HCT116 (cell line): ENCODE results near the gene ERVV-1. TPM values are rescaled to one million over a fixed set of nuclear protein-coding genes. Genes with fewer than 3 reads are reported as not detected.
"Not testable (repeated sequence)": the region's sequence is repeated elsewhere in the genome, so short reads cannot be mapped to it uniquely, and the experiment has no call there.

ENCODE experiments used
- ATAC-seq: fragments of 200-7000 bp; cut with Tn5 transposase; 2 replicates; pipeline ENCODE4 v1.9.1; 2020; ENCODE audit warnings: mild to moderate bottlenecking, moderate library complexity
- BruUV-seq: library from RNA; stranded (reverse); fragments of 400-500 nt; replicated peaks from 2 replicates; lab custom pipeline; 2021; lab: Mats Ljungman, UMichigan
- CTCF ChIA-PET: fragments of 300-600 bp; sonication (Branson Sonifier 250); formaldehyde crosslinking; loops from one replicate; lab custom pipeline; 2021; ENCODE audit warnings: antibody characterized with exemption; lab: Charles Lee
- POLR2A ChIA-PET: fragments of 300-600, 350-600 bp; sonication (Branson Sonifier 250); formaldehyde crosslinking; loops from one replicate; lab custom pipeline; 2021; ENCODE audit warnings: antibody characterized with exemption; lab: Charles Lee
- RAD21 ChIA-PET, 2 experiments: fragments of 300-600 bp; sonication (Branson Sonifier 250); formaldehyde crosslinking; loops; one replicate each; lab custom pipeline; 2023; ENCODE audit warnings: low total read pairs in 2 of 2; ENCODE audit not compliant: uncharacterized antibody in 2 of 2, unreplicated experiment in 2 of 2, low non-redundant PET in 1 of 2; lab: Charles Lee
- DNase-seq: peaks from one replicate; pipeline ENCODE4 v3.0.0-alpha.2; 2010; ENCODE audit warnings: low read depth, low spot score
- H2AFZ ChIP-seq: fragments of 200-600 bp; shearing (Covaris generic), sonication (generic); 2 replicates; pipeline ENCODE4 v1.6.1; 2017; ENCODE audit warnings: low read depth, mixed run types, mixed read lengths, antibody characterized with exemption, low read length; ENCODE audit not compliant: poor library complexity, severe bottlenecking
- H3K27ac ChIP-seq: 2 replicates; pipeline ENCODE4 v1.5.1; 2012; ENCODE audit warnings: low read depth, low read length
- H3K27me3 ChIP-seq: fragments of 200-600 bp; sonication (generic); 2 replicates; pipeline ENCODE4 v1.6.1; 2016; ENCODE audit warnings: mixed run types, low read length, mixed read lengths; ENCODE audit not compliant: insufficient read depth
- H3K36me3 ChIP-seq, 2 experiments: fragments of 200-500 bp in 1 of 2; fragments of 200-600 bp in 1 of 2; sonication (Bioruptor generic) in 1 of 2; sonication (generic) in 1 of 2; 2 replicates each; pipeline versions ENCODE4 v1.5.1 to v1.6.1; 2014 to 2016; ENCODE audit warnings: low read length in 2 of 2, inconsistent platforms in 1 of 2, mixed read lengths in 1 of 2, mixed run types in 1 of 2; ENCODE audit not compliant: insufficient read depth in 2 of 2, control insufficient read depth in 1 of 2
- H3K4me1 ChIP-seq, 2 experiments: fragments of 200-600 bp in 1 of 2; sonication (generic) in 1 of 2; 2 replicates each; pipeline versions ENCODE4 v1.5.1 to v1.6.1; 2012 to 2017; ENCODE audit warnings: low read length in 2 of 2, inconsistent platforms in 1 of 2, mild to moderate bottlenecking in 1 of 2, mixed read lengths in 1 of 2, mixed run types in 1 of 2, moderate library complexity in 1 of 2; ENCODE audit not compliant: insufficient read depth in 2 of 2, control insufficient read depth in 1 of 2
- H3K4me2 ChIP-seq: fragments of 200-600 bp; sonication (generic); 2 replicates; pipeline ENCODE4 v1.6.1; 2017; ENCODE audit warnings: mixed run types, low read length, mixed read lengths
- H3K4me3 ChIP-seq, 2 experiments: fragments of 200-600 bp in 1 of 2; sonication (generic) in 1 of 2; replicated peaks in 1 of 2; 2 replicates each; pipeline ENCODE4 v1.5.1; 2011 to 2016; ENCODE audit warnings: low read length in 2 of 2, control low read depth in 1 of 2, low read depth in 1 of 2, mild to moderate bottlenecking in 1 of 2, mixed read lengths in 1 of 2, mixed run types in 1 of 2
- H3K79me2 ChIP-seq: fragments of 200-600 bp; sonication (generic); 2 replicates; pipeline ENCODE4 v1.6.1; 2017; ENCODE audit warnings: mild to moderate bottlenecking, mixed run types, low read length, moderate library complexity, mixed read lengths; ENCODE audit not compliant: insufficient read depth
- H3K9ac ChIP-seq: fragments of 200-600 bp; sonication (generic); 2 replicates; pipeline ENCODE4 v1.6.1; 2016; ENCODE audit warnings: low read length, mixed read lengths
- H3K9me2 ChIP-seq: fragments of 200-600 bp; sonication (generic), shearing (Covaris generic); 2 replicates; pipeline ENCODE4 v1.6.1; 2017; ENCODE audit warnings: mixed run types, mild to moderate bottlenecking, moderate library complexity; ENCODE audit not compliant: insufficient read depth
- H3K9me3 ChIP-seq, 2 experiments: fragments of 200-500 bp in 1 of 2; fragments of 200-600 bp in 1 of 2; sonication (Bioruptor generic) in 1 of 2; sonication (generic) in 1 of 2; 2 replicates each; pipeline ENCODE4 v1.6.1; 2014 to 2017; ENCODE audit warnings: low read length in 2 of 2, mixed read lengths in 2 of 2, inconsistent platforms in 1 of 2, low read depth in 1 of 2, mild to moderate bottlenecking in 1 of 2, mixed run types in 1 of 2, moderate library complexity in 1 of 2; ENCODE audit not compliant: control insufficient read depth in 1 of 2, insufficient read depth in 1 of 2
- H4K20me1 ChIP-seq: fragments of 200-600 bp; sonication (generic), shearing (Covaris generic); 2 replicates; pipeline ENCODE4 v1.6.1; 2017; ENCODE audit warnings: mixed run types, mild to moderate bottlenecking, moderate library complexity; ENCODE audit not compliant: insufficient read depth
- CTCF ChIP-seq, 3 experiments: fragments of 200-600 bp in 1 of 3; sonication (generic) in 1 of 3; IDR thresholded peaks in 2 of 3; conservative IDR thresholded peaks in 1 of 3; 2 replicates each; pipeline ENCODE4 v1.5.1; 2012 to 2017; ENCODE audit warnings: low read depth in 2 of 3, low read length in 2 of 3, antibody characterized with exemption in 1 of 3, borderline replicate concordance in 1 of 3, control low read depth in 1 of 3, mild to moderate bottlenecking in 1 of 3, mixed read lengths in 1 of 3, mixed run types in 1 of 3, moderate library complexity in 1 of 3; ENCODE audit not compliant: insufficient read depth in 1 of 3
- EGR1 ChIP-seq: IDR thresholded peaks from 2 replicates; pipeline ENCODE4 v1.6.1; 2012; ENCODE audit warnings: low read depth
- POLR2A ChIP-seq: IDR thresholded peaks from 2 replicates; pipeline ENCODE4 v1.7.0; 2011; ENCODE audit warnings: borderline replicate concordance; ENCODE audit not compliant: insufficient read depth, insufficient read length; ENCODE audit errors: extremely low read depth
- RAD21 ChIP-seq: IDR thresholded peaks from 2 replicates; pipeline ENCODE4 v1.6.1; 2012; ENCODE audit warnings: low read depth, mild to moderate bottlenecking
- YY1 ChIP-seq: IDR thresholded peaks from 2 replicates; pipeline ENCODE4 v1.6.1; 2011; ENCODE audit warnings: low read length, low read depth, moderate library complexity, mild to moderate bottlenecking; ENCODE audit not compliant: insufficient replicate concordance; ENCODE audit errors: extremely low read depth
- intact Hi-C: fragments of 100-400 bp; cut with micrococcal nuclease; formaldehyde crosslinking; loops from 2 replicates; pipeline ENCODE4 v1.10.0; 2022
- total RNA-seq: library from RNA; stranded (reverse); gene quantifications from one replicate; pipeline ENCODE4 v1.2.1, GENCODE V29; 2021; ENCODE audit not compliant: unreplicated experiment

The ERVV-1 gene
- total RNA-seq, 1 experiment from 2014 or later: not detected

- ATAC-seq (no peak), DNase-seq (no peak)
- no peaks in the 10 kb centered on the region for H3K9me2 ChIP-seq
- CTCF ChIA-PET: no interaction called here
- TF ChIP-seq EGR1: no peak
- H3K36me3 ChIP-seq: no peaks in the 10 kb centered on the region
- H3K79me2 ChIP-seq: no peaks in the 10 kb centered on the region
- no TSS peak for BruUV-seq
- no peak overlapping the region for H3K9ac ChIP-seq
- POLR2A ChIA-PET: no interaction called here
- no peak overlapping the region for H3K27ac ChIP-seq
- no peaks in the 10 kb centered on the region for H3K4me1 ChIP-seq
- no peaks in the 10 kb centered on the region for H3K27me3 ChIP-seq
- H3K4me3 ChIP-seq: no peak overlapping the region
- H2AFZ ChIP-seq: no peak overlapping the region
- H3K9me3 ChIP-seq: peaks cover 0 to 3% of the 10 kb centered on the region in 2 experiments; a peak in 2 of 4 replicates
- intact Hi-C loops: no loop called here
- H3K4me2 ChIP-seq: no peak overlapping the region
- H4K20me1 ChIP-seq: no peaks in the 10 kb centered on the region
- RAD21 ChIA-PET: no interaction called here
Measured at GRCh38 chr19:53015730-53016129, 2.0 kb downstream of the ERVV-1 start.

GRCh38 chr19:53019684-53020083 is 6.0 kb downstream of the ERVV-1 start:
- no peaks in the 10 kb centered on the region for H3K9me2 ChIP-seq
- no peaks in the 10 kb centered on the region for H3K4me1 ChIP-seq
- no peak for ATAC-seq
- no peak overlapping the region for H3K9ac ChIP-seq
- peaks cover 3 to 4% of the 10 kb centered on the region in 2 experiments; a peak in 2 of 4 replicates for H3K9me3 ChIP-seq
- peak; percentile 3 for DNase-seq
- no peaks in the 10 kb centered on the region for H3K27me3 ChIP-seq
- H3K36me3 ChIP-seq: no peaks in the 10 kb centered on the region
- no peak overlapping the region for H3K4me3 ChIP-seq
- no TSS peak for BruUV-seq
- no peak overlapping the region for H3K4me2 ChIP-seq
- TF ChIP-seq EGR1: no peak
- TF ChIP-seq CTCF (IDR thresholded peaks at IDR 0.05 in 2 of 3, conservative IDR thresholded peaks at IDR 0.05 in 1 of 3; ENCODE audit: borderline replicate concordance in 1 of 3, insufficient read depth in 1 of 3, low read depth in 2 of 3, low read length in 2 of 3): peak in 2 of 3 experiments; percentile 10 to 12; a peak in 2 of 6 replicates
- TF ChIP-seq POLR2A: no peak
- no peak for TF ChIP-seq YY1
- peak; percentile 40; the same call in 1 of the 2 replicates for TF ChIP-seq RAD21
- no peak overlapping the region for H3K27ac ChIP-seq
- CTCF ChIA-PET: no interaction called here
- H4K20me1 ChIP-seq: no peaks in the 10 kb centered on the region
- H2AFZ ChIP-seq: no peak overlapping the region
- H3K79me2 ChIP-seq: no peaks in the 10 kb centered on the region
- intact Hi-C loops: no loop called here
- RAD21 ChIA-PET: no interaction called here
- POLR2A ChIA-PET: no interaction called here

- not testable (repeated sequence) for H3K79me2 ChIP-seq
Measured at GRCh38 chr19:53028306-53028705, 14.6 kb downstream of the ERVV-1 start.

More at GRCh38 chr19:53028306-53028705, 14.6 kb downstream of the ERVV-1 start:
- CTCF ChIA-PET, H3K4me2 ChIP-seq, H3K9me2 ChIP-seq, H2AFZ ChIP-seq, H3K9me3 ChIP-seq, ATAC-seq, H3K27ac ChIP-seq, H3K27me3 ChIP-seq, H3K9ac ChIP-seq, H3K4me1 ChIP-seq, RAD21 ChIA-PET, POLR2A ChIA-PET, H4K20me1 ChIP-seq, intact Hi-C loops, BruUV-seq, H3K36me3 ChIP-seq, H3K4me3 ChIP-seq, DNase-seq: not testable (repeated sequence)
